Measurements from ENCODE around the gene ANKMY2. TPM values are rescaled to one million over a fixed set of nuclear protein-coding genes. Genes with fewer than 3 reads are reported as not detected.

Gene ANKMY2
- total RNA-seq, 2 donors from 2014 or later: 37.7 to 73.4 TPM

- no peaks in the 10 kb centered on the region for H3K36me3 Mint-ChIP-seq (ENCODE audit: low read depth)
- Histone ChIP-seq H3K27ac (ENCODE audit: low read depth, low read length) (no peak overlapping the region), H3K4me1 (ENCODE audit: control insufficient read depth, insufficient read depth, low read length) (no peaks in the 10 kb centered on the region), H3K36me3 (ENCODE audit: control insufficient read depth, insufficient read depth, low read length) (no peaks in the 10 kb centered on the region), H3K9me3 (ENCODE audit: control insufficient read depth, low read length) (no peaks in the 10 kb centered on the region), H3K27me3 (ENCODE audit: control insufficient read depth, insufficient read depth, low read length, poor library complexity, severe bottlenecking) (no peaks in the 10 kb centered on the region), H3K9ac (ENCODE audit: extremely low read depth, low read length, poor library complexity, severe bottlenecking) (no peak overlapping the region), H3K4me3 (ENCODE audit: low read length) (no peak overlapping the region)
- no peaks in the 10 kb centered on the region for H3K9me3 Mint-ChIP-seq
- WGBS, 2 experiments (ENCODE audit: insufficient coverage in 1 of 2, insufficient read length in 1 of 2): 88 to 94% methylated on average over 2 of the region's 2 CpGs
- H3K4me3 Mint-ChIP-seq: no peak overlapping the region
- no peak for TF ChIP-seq CTCF (conservative IDR thresholded peaks at IDR 0.05)
- DNase-seq: no peak
- H3K27me3 Mint-ChIP-seq (ENCODE audit: insufficient read depth): no peaks in the 10 kb centered on the region
- H3K4me1 Mint-ChIP-seq: no peaks in the 10 kb centered on the region
- no peak overlapping the region for H3K27ac Mint-ChIP-seq
Measured at GRCh38 chr7:16556359-16556758, 89.2 kb downstream of the ANKMY2 start.

- Mint-ChIP-seq H3K4me3 (no peak overlapping the region), H3K36me3 (ENCODE audit: low read depth) (no peaks in the 10 kb centered on the region), H3K27ac (no peak overlapping the region), H3K9me3 (no peaks in the 10 kb centered on the region), H3K4me1 (no peaks in the 10 kb centered on the region), H3K27me3 (ENCODE audit: insufficient read depth) (no peaks in the 10 kb centered on the region)
- no peak for TF ChIP-seq CTCF (conservative IDR thresholded peaks at IDR 0.05)
- H3K9me3 ChIP-seq (ENCODE audit: control insufficient read depth, low read length): no peaks in the 10 kb centered on the region
- H3K36me3 ChIP-seq (ENCODE audit: control insufficient read depth, insufficient read depth, low read length): no peaks in the 10 kb centered on the region
- no peak overlapping the region for H3K9ac ChIP-seq (ENCODE audit: extremely low read depth, low read length, poor library complexity, severe bottlenecking)
- no peaks in the 10 kb centered on the region for H3K4me1 ChIP-seq (ENCODE audit: control insufficient read depth, insufficient read depth, low read length)
- no peaks in the 10 kb centered on the region for H3K27me3 ChIP-seq (ENCODE audit: control insufficient read depth, insufficient read depth, low read length, poor library complexity, severe bottlenecking)
- H3K27ac ChIP-seq (ENCODE audit: low read depth, low read length): no peak overlapping the region
- no peak overlapping the region for H3K4me3 ChIP-seq (ENCODE audit: low read length)
- no peak for DNase-seq
- 93 to 94% methylated on average over 9 to 10 of the region's 10 CpGs for whole genome bisulfite sequencing, 2 experiments (ENCODE audit: insufficient coverage in 1 of 2, insufficient read length in 1 of 2)
Measured at GRCh38 chr7:16554518-16555236, 90.9 kb downstream of the ANKMY2 start.

GRCh38 chr7:16550671-16551070, 94.9 kb downstream of the ANKMY2 start:
- H3K27ac Mint-ChIP-seq: no peak overlapping the region
- no peaks in the 10 kb centered on the region for H3K36me3 ChIP-seq (ENCODE audit: control insufficient read depth, insufficient read depth, low read length)
- H3K27ac ChIP-seq (ENCODE audit: low read depth, low read length): no peak overlapping the region
- H3K27me3 ChIP-seq (ENCODE audit: control insufficient read depth, insufficient read depth, low read length, poor library complexity, severe bottlenecking): no peaks in the 10 kb centered on the region
- H3K9me3 Mint-ChIP-seq: no peaks in the 10 kb centered on the region
- no peaks in the 10 kb centered on the region for H3K36me3 Mint-ChIP-seq (ENCODE audit: low read depth)
- H3K27me3 Mint-ChIP-seq (ENCODE audit: insufficient read depth): no peaks in the 10 kb centered on the region
- H3K4me1 Mint-ChIP-seq: no peaks in the 10 kb centered on the region
- no peaks in the 10 kb centered on the region for H3K9me3 ChIP-seq (ENCODE audit: control insufficient read depth, low read length)
- no peak overlapping the region for H3K4me3 Mint-ChIP-seq
- H3K4me1 ChIP-seq (ENCODE audit: control insufficient read depth, insufficient read depth, low read length): no peaks in the 10 kb centered on the region
- DNase-seq: no peak
- TF ChIP-seq CTCF (conservative IDR thresholded peaks at IDR 0.05): no peak
- no peak overlapping the region for H3K9ac ChIP-seq (ENCODE audit: extremely low read depth, low read length, poor library complexity, severe bottlenecking)
- no peak overlapping the region for H3K4me3 ChIP-seq (ENCODE audit: low read length)
- WGBS, 2 experiments (ENCODE audit: insufficient coverage in 1 of 2, insufficient read length in 1 of 2): 100% methylated on average over 1 of the region's 1 CpG; no CpG with 5 or more reads in 1 of the 2 experiments

Other genes starting within 250 kb of the ANKMY2 start
- gene CRPPA, start 224.2 kb downstream of the ANKMY2 start, total RNA-seq: 1 to 10 TPM; 3.7 to 5.4 TPM
- under 1 TPM; 0.13 to 0.29 TPM for gene SOSTDC1, start 180.0 kb downstream of the ANKMY2 start, total RNA-seq
- not detected for gene LRRC72, start 118.9 kb downstream of the ANKMY2 start, total RNA-seq
- gene BZW2, start 427 bp upstream of the ANKMY2 start, total RNA-seq: 10 to 100 TPM; 75.1 to 87.7 TPM
- 10 to 100 TPM; 34.9 to 51.2 TPM for gene TSPAN13, start 108.0 kb upstream of the ANKMY2 start, total RNA-seq
- not detected for gene AGR2, start 159.2 kb upstream of the ANKMY2 start, total RNA-seq
- not detected for gene AGR3, start 236.2 kb upstream of the ANKMY2 start, total RNA-seq

Measured in endodermal cell (in vitro differentiated cells).